K562 (cell line): ENCODE measurements around the gene TRANK1. TPM values are rescaled to one million over a fixed set of nuclear protein-coding genes. Genes with fewer than 3 reads are reported as not detected.

Experiments used
- CSDE1 ChIP-seq, 2 experiments: fragments of 450-650 bp; IDR thresholded peaks; 2 replicates each; pipeline ENCODE4 v1.6.1; 2016; ENCODE audit warnings: mild to moderate bottlenecking in 1 of 2
- ESRRA ChIP-seq: fragments of 450-650 bp; IDR thresholded peaks from 2 replicates; pipeline ENCODE4 v1.6.1; 2014; ENCODE audit warnings: low read depth, mild to moderate bottlenecking, moderate library complexity, borderline replicate concordance
- HDAC1 ChIP-seq, 2 experiments: fragments of 450-650 bp; IDR thresholded peaks; 2 replicates each; pipeline ENCODE4 v1.6.1; 2016 to 2017; ENCODE audit warnings: inconsistent platforms in 1 of 2, mild to moderate bottlenecking in 1 of 2, moderate library complexity in 1 of 2
- KDM1A ChIP-seq, 2 experiments: fragments of 450-650 bp; IDR thresholded peaks; 2 replicates each; pipeline ENCODE4 v1.6.1; 2016; ENCODE audit warnings: mild to moderate bottlenecking in 2 of 2
- MAFG ChIP-seq: fragments of 450-650 bp; conservative IDR thresholded peaks from 2 replicates; pipeline ENCODE4 v1.6.1; 2016; ENCODE audit warnings: missing genetic modification characterization, missing compliant biosample characterization
- MGA ChIP-seq: fragments of 450-650 bp; IDR thresholded peaks from 2 replicates; pipeline ENCODE4 v1.6.1; 2016; ENCODE audit warnings: mild to moderate bottlenecking, moderate library complexity
- NBN ChIP-seq: fragments of 450-650 bp; IDR thresholded peaks from 2 replicates; pipeline ENCODE4 v1.6.1; 2016; ENCODE audit warnings: low read depth, mild to moderate bottlenecking
- NCOA1 ChIP-seq: fragments of 450-650 bp; IDR thresholded peaks from 2 replicates; pipeline ENCODE4 v1.6.1; 2016; ENCODE audit warnings: low read depth
- NCOR1 ChIP-seq: fragments of 450-650 bp; IDR thresholded peaks from 2 replicates; pipeline ENCODE4 v1.6.1; 2016; ENCODE audit warnings: mild to moderate bottlenecking, moderate library complexity
- ZBTB2 ChIP-seq: fragments of 450-650 bp; IDR thresholded peaks from 2 replicates; pipeline ENCODE4 v1.6.1; 2016; ENCODE audit warnings: antibody characterized with exemption
- ZKSCAN8 ChIP-seq: fragments of 200-800 bp; sonication (Bioruptor generic); IDR thresholded peaks from 2 replicates; pipeline ENCODE4 v1.6.1; 2016; ENCODE audit warnings: missing genetic modification characterization, missing compliant biosample characterization
- ZNF586 ChIP-seq: fragments of 450-650 bp; formaldehyde crosslinking; conservative IDR thresholded peaks from 2 replicates; pipeline ENCODE4 v1.4.0; 2020; ENCODE audit warnings: mild to moderate bottlenecking, moderate library complexity
- ZNF740 ChIP-seq, 3 experiments: fragments of 200-800 bp in 1 of 3; sonication (Bioruptor generic) in 1 of 3; sonication (generic) in 1 of 3; formaldehyde crosslinking in 1 of 3; IDR thresholded peaks; 2 replicates each; pipeline versions ENCODE4 v1.6.1 to v1.8.0; 2016 to 2022; ENCODE audit warnings: mild to moderate bottlenecking in 2 of 3, missing compliant biosample characterization in 2 of 3, missing genetic modification characterization in 2 of 3, missing genetic modification reagents in 1 of 3
- polyA plus RNA-seq, 8 experiments: library from polyadenylated mRNA; depleted of rRNA in 4 of 8; stranded (reverse) in 5 of 8; unstranded in 3 of 8; fragments of >200 nt; fragmentation: Nextera tagmentation in 2 of 8; fragmentation: Illumina TruSeq in 1 of 8; extraction: Ambion mirVana in 2 of 8; extraction: Trizol in 1 of 8; gene quantifications; 2 replicates each; pipeline versions ENCODE4 v1.2.1 to v1.2.3, GENCODE V29; 2011 to 2014; ENCODE audit warnings: inconsistent platforms in 1 of 8, missing spikeins in 1 of 8
- total RNA-seq, 7 experiments: library from RNA; depleted of rRNA in 6 of 7; stranded (reverse); fragments of >200 nt in 6 of 7; fragmentation: Illumina TruSeq in 2 of 7; extraction: Trizol in 2 of 7; gene quantifications; 2 replicates each; pipeline versions ENCODE4 v1.2.1 to v1.2.3, GENCODE V29; 2011 to 2021; ENCODE audit warnings: low replicate concordance in 1 of 7

The TRANK1 gene
- total and polyA plus RNA-seq, 9 of the 15 experiments (the other 6 are each of a cell fraction or from before 2014, with no cell fraction given): 0.41 to 5.3 (median 2.1) TPM

GRCh38 chr3:36969540-36970432, 24.9 kb upstream of the TRANK1 start (continued):
- peak; percentile 56; the same call in 1 of the 2 replicates for TF ChIP-seq MGA
- peak; percentile 66; the same call in 1 of the 2 replicates for TF ChIP-seq NCOR1
- peak; percentile 63 for TF ChIP-seq NCOA1
- peak in 1 of 2 experiments; percentile 88; a peak in 1 of 4 replicates for TF ChIP-seq CSDE1 (IDR thresholded peaks at IDR 0.05)
- peak; percentile 63 for TF ChIP-seq MAFG (tag)
- peak; percentile 4; the same call in 1 of the 2 replicates for TF ChIP-seq ZKSCAN8 (CRISPR knock-in tag)
- TF ChIP-seq ESRRA: peak; percentile 94
- no peak for TF ChIP-seq ZNF740 (CRISPR knock-in tag; IDR thresholded peaks at IDR 0.05)
- TF ChIP-seq ZNF740 (tag; IDR thresholded peaks at IDR 0.05): peak in 1 of 2 experiments; percentile 88; a peak in 2 of 4 replicates
- TF ChIP-seq KDM1A (IDR thresholded peaks at IDR 0.05): peak; percentile 79 to 91
- no peak for TF ChIP-seq ZNF586
- TF ChIP-seq ZBTB2: peak; percentile 70; the same call in 1 of the 2 replicates
- TF ChIP-seq HDAC1 (IDR thresholded peaks at IDR 0.05): peak in 1 of 2 experiments; percentile 93; a peak in 2 of 4 replicates
- TF ChIP-seq NBN: peak; percentile 79
